Activated naive CD4-positive, alpha-beta T cell treated with anti-CD3 and anti-CD28 coated beads, Interleukin-2, amount 10 ng/mL, durations not matched to agents 5 hours and 36 hours (primary cell): ENCODE results near the gene ARL14EPL. TPM values are rescaled to one million over a fixed set of nuclear protein-coding genes. Genes with fewer than 3 reads are reported as not detected.

Source experiments
- total RNA-seq, 2 experiments: library from RNA; stranded (reverse); gene quantifications; one replicate each; pipeline ENCODE4 v1.2.3, GENCODE V29; 2021

ARL14EPL gene
- not detected for total RNA-seq

DNA sequence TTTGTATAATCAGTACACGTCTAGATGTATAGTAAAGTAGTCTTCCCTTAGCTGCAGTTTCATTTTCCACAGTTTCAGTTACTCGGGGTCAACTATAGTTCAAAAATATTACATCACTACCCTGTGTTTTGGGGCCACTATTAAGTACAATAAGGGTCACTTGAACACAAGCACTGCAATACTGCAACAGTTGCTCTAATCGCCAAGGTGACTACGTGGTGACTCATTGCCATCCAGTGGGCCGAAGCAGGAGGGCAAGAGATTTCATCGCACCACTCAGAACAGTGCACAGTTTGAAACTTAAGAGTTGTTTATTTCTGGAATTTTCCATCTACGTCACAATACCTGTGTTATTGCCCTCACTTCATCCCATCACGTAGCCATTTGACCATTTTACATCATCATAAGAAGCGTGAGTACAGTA lies at the start of gene ARL14EPL:
Gene ARL14EPL, plus strand, starts transcription at position 379 of the 424 bp plus-strand sequence. CDS start 18,994 bp downstream, outside the sequence.

DNA sequence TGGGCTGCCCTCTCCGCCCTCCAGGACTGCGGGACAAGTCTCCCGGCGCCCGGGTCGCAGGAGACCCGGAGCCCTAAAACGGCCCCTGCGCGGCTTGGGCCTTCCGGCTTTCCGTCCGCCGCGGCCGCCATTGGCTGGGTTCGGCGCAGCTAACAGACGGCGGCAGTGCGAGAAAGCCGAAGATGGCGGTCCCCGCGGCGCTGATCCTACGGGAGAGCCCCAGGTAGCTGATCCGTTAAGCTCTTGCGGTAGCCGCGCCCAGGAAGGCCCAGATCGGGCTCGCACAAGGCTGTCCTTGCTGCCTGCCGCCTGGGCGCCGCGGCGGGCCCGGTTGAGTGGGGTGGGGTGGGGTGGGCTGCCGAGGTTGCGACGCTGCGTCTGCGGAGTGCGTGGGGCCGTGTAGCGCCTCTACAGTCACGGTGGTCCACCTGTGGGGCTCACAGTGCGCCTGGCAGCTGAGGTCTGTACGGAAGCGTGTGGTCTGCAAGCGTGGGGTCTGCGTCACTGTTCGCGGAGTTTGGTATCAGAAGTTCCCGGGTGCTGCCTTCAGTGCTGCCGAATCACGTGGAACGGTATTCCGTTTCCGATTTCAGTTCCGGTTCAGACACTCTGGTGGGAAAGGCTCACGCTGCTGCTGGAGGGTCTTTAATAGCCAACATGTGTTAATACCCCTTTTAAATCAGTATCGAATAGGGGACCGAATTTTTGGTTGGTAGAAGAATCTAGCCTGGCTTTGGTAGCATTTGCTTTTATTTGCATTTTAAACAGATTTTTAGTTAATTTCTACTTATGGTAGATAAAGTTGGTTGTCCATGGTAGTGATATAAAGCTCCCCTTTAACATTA lies 52.8 kb downstream of the ARL14EPL start, which contains the start of gene COMMD10:
Gene COMMD10, plus strand, starts transcription at position 155 of the 845 bp plus-strand sequence.

Other genes with a start within 250 kb of the ARL14EPL start
- under 1 TPM; 0.38 to 0.79 TPM for gene CDO1, start 215.8 kb upstream of the ARL14EPL start, total RNA-seq
- 10 to 100 TPM; 40.4 to 42.3 TPM for gene ATG12, start 190.9 kb upstream of the ARL14EPL start, total RNA-seq
- 10 to 100 TPM; 71.7 to 73.1 TPM for gene AP3S1, start 190.5 kb upstream of the ARL14EPL start, total RNA-seq
- not detected for gene LVRN, start 70.0 kb upstream of the ARL14EPL start, total RNA-seq
- gene COMMD10, start 52.6 kb downstream of the ARL14EPL start, total RNA-seq = 10 to 100 TPM; 26.2 to 31.3 TPM